HFFc6 (cell line): Measurements from ENCODE around the gene KCNC3. TPM values are rescaled to one million over a fixed set of nuclear protein-coding genes. Genes with fewer than 3 reads are reported as not detected.

Experiments
- DNase-seq: peaks from one replicate; pipeline ENCODE4 v3.0.0-alpha.2; 2018
- H3K27ac Mint-ChIP-seq: 2 replicates; pipeline ENCODE4 v1.8.0; 2020; ENCODE audit warnings: mild to moderate bottlenecking, mixed read lengths
- H3K27me3 Mint-ChIP-seq: 2 replicates; pipeline ENCODE4 v1.8.0; 2021; ENCODE audit warnings: mild to moderate bottlenecking, moderate library complexity, mixed read lengths; ENCODE audit not compliant: insufficient read depth
- H3K36me3 Mint-ChIP-seq: 2 replicates; pipeline ENCODE4 v1.8.0; 2021; ENCODE audit warnings: low read depth, mixed read lengths
- H3K4me1 Mint-ChIP-seq: 2 replicates; pipeline ENCODE4 v1.8.0; 2020; ENCODE audit warnings: low read depth, mixed read lengths
- H3K4me3 Mint-ChIP-seq: 2 replicates; pipeline ENCODE4 v1.8.0; 2020; ENCODE audit warnings: mild to moderate bottlenecking, moderate library complexity, mixed read lengths
- H3K9me3 Mint-ChIP-seq: 2 replicates; pipeline ENCODE4 v1.8.0; 2020; ENCODE audit warnings: mild to moderate bottlenecking, mixed read lengths
- CTCF ChIP-seq: fragments of 200-600 bp; sonication (generic); IDR thresholded peaks from 2 replicates; pipeline ENCODE4 v1.5.0; 2021; ENCODE audit warnings: antibody characterized with exemption, mild to moderate bottlenecking
- total RNA-seq, 6 experiments: library from RNA; stranded (reverse); fragmentation: NEBNext Ultra II Directional; extraction: Animal tissue kit (Norgen Biotek cat#: 25700); gene quantifications; 2 replicates in 1 of 6; 3 replicates in 5 of 6; pipeline ENCODE4 v1.2.3, GENCODE V29; 2021

KCNC3 gene
- total RNA-seq, 6 experiments from 2014 or later: not detected

GRCh38 chr19:50326101-50326664 lies 3.0 kb downstream of the KCNC3 start:
- TF ChIP-seq CTCF: no peak
- Mint-ChIP-seq H3K9me3 (peaks cover 25% of the 10 kb centered on the region), H3K4me1 (peaks cover 12% of the 10 kb centered on the region; the same call in 1 of the 2 replicates), H3K27me3 (peaks cover 41% of the 10 kb centered on the region), H3K36me3 (peaks cover 8% of the 10 kb centered on the region), H3K4me3 (no peak overlapping the region), H3K27ac (no peak overlapping the region)
- DNase-seq: no peak

- no peak for DNase-seq
- H3K36me3 Mint-ChIP-seq: peaks cover 8% of the 10 kb centered on the region
- peaks cover 38% of the 10 kb centered on the region for H3K27me3 Mint-ChIP-seq
- no peak overlapping the region for H3K4me3 Mint-ChIP-seq
- peaks cover 25% of the 10 kb centered on the region for H3K9me3 Mint-ChIP-seq
- no peak for TF ChIP-seq CTCF
- H3K27ac Mint-ChIP-seq: no peak overlapping the region
- peaks cover 11% of the 10 kb centered on the region; the same call in 1 of the 2 replicates for H3K4me1 Mint-ChIP-seq
Observed at GRCh38 chr19:50325310-50326100, 3.7 kb downstream of the KCNC3 start.

- Mint-ChIP-seq H3K4me1 (peaks cover 2% of the 10 kb centered on the region; the same call in 1 of the 2 replicates), H3K4me3 (no peak overlapping the region), H3K36me3 (peaks cover 1% of the 10 kb centered on the region), H3K27me3 (peaks cover 27% of the 10 kb centered on the region), H3K9me3 (peaks cover 14% of the 10 kb centered on the region), H3K27ac (no peak overlapping the region)
- DNase-seq: no peak
- TF ChIP-seq CTCF: no peak
Observed at GRCh38 chr19:50324331-50324730, 4.8 kb downstream of the KCNC3 start.

- Mint-ChIP-seq H3K27me3 (peaks cover 26% of the 10 kb centered on the region), H3K4me1 (no peaks in the 10 kb centered on the region), H3K36me3 (no peaks in the 10 kb centered on the region), H3K9me3 (peaks cover 11% of the 10 kb centered on the region; the same call in 1 of the 2 replicates), H3K4me3 (no peak overlapping the region), H3K27ac (no peak overlapping the region)
- no peak for DNase-seq
- no peak for TF ChIP-seq CTCF
Observed at GRCh38 chr19:50323782-50324133, 5.4 kb downstream of the KCNC3 start.

- DNase-seq: no peak
- TF ChIP-seq CTCF: no peak
Observed at GRCh38 chr19:50322931-50323781, 6.0 kb downstream of the KCNC3 start.

More at GRCh38 chr19:50322931-50323781, 6.0 kb downstream of the KCNC3 start:
- Mint-ChIP-seq H3K9me3 (peaks cover 11% of the 10 kb centered on the region; the same call in 1 of the 2 replicates), H3K36me3 (no peaks in the 10 kb centered on the region), H3K27ac (no peak overlapping the region), H3K4me1 (no peaks in the 10 kb centered on the region), H3K27me3 (peaks cover 27% of the 10 kb centered on the region), H3K4me3 (no peak overlapping the region)
